Stimulated activated memory B cell treated with anti-CD40 and anti-IgM and Interleukin-4, amounts not matched to agents 10 μg/mL and 1 μg/mL and 100 μg/mL, for 72 hours (primary cell): ENCODE measurements around the gene MTA3.

Source experiments
- ATAC-seq: fragments of 150-1000 bp; cut with Tn5 transposase; 2 replicates; pipeline ENCODE4 v1.10.0; 2021
- H3K27ac Mint-ChIP-seq: one replicate; pipeline ENCODE4 v1.8.0; 2022; ENCODE audit warnings: mild to moderate bottlenecking, mixed read lengths
- H3K27me3 Mint-ChIP-seq: one replicate; pipeline ENCODE4 v1.8.0; 2022; ENCODE audit warnings: mixed read lengths
- H3K36me3 Mint-ChIP-seq: one replicate; pipeline ENCODE4 v1.8.0; 2022; ENCODE audit warnings: mixed read lengths
- H3K4me1 Mint-ChIP-seq: one replicate; pipeline ENCODE4 v1.8.0; 2022; ENCODE audit warnings: mixed read lengths
- H3K4me3 Mint-ChIP-seq: one replicate; pipeline ENCODE4 v1.8.0; 2022; ENCODE audit warnings: mild to moderate bottlenecking, moderate library complexity, mixed read lengths
- H3K9me3 Mint-ChIP-seq: one replicate; pipeline ENCODE4 v1.8.0; 2022; ENCODE audit warnings: mixed read lengths

Gene MTA3

DNA sequence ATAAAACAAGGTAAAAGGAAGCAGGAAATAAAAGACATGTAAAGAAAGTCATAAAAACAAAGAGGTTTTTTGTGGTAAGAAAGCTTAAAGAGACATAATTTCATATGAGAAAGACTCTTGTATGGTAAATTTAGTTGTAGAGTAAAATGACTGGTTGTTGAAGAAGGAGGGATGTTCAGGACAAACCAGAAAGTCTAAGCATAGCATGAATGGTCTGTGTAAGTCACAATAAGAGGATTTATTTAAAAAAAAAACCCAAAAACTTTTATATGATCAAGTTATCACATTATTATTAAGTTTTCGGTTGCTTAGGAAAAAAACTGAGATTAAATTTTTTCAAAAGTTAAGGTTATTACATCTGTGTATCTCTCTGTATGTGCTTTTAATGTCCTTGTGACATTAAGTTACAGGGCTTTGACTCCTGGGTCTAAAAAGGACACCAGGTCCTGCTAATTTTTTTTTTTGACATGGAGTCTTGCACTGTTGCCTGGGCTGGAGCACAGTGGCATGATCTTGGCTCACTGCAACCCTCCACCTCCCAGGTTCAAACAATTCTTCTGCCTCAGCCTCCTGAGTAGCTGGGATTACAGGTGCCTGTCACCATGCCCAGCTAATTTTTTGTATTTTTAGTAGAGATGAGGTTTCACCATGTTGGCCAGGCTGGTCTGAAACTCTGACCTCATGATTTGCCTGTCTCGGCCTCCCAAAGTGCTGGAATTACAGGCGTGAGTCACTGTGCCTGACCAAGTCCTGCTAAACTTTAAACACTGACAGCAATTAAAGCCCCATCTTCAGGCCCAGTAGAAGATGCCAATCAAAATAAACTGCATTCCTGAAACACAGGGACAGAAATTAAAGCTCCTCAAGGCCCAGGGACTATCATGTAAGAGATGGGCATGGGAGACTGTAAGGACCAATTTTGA is 209.7 kb downstream of the MTA3 start:
- H3K27ac Mint-ChIP-seq, result no peak overlapping the region
- no peaks in the 10 kb centered on the region for H3K27me3 Mint-ChIP-seq
- no peak overlapping the region for H3K4me3 Mint-ChIP-seq
- H3K4me1 Mint-ChIP-seq, result peaks cover 19% of the 10 kb centered on the region
- H3K9me3 Mint-ChIP-seq, result peaks cover 6% of the 10 kb centered on the region
- ATAC-seq, result no peak
- peaks cover 49% of the 10 kb centered on the region for H3K36me3 Mint-ChIP-seq

DNA sequence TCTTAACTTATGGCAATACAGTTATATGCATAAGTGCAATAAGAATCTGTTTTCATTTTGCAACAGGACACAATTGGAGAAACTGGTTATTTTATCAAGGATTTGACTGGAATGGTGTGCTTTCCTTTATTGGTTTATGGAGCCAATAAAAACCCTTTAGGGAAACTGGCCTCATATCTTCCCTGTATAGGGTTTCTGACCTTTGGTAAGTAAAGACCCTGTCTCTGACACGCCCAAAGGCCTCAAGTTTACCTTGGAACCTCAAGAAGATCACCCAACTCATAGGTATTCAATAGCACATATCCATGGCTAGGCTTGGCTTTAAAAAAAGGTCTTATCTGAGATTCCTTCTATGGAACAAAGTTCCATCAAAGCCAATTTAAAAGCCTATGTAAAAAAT is 212.7 kb downstream of the MTA3 start:
- no peak for ATAC-seq
- Mint-ChIP-seq H3K4me3 (no peak overlapping the region), H3K27me3 (no peaks in the 10 kb centered on the region)

DNA sequence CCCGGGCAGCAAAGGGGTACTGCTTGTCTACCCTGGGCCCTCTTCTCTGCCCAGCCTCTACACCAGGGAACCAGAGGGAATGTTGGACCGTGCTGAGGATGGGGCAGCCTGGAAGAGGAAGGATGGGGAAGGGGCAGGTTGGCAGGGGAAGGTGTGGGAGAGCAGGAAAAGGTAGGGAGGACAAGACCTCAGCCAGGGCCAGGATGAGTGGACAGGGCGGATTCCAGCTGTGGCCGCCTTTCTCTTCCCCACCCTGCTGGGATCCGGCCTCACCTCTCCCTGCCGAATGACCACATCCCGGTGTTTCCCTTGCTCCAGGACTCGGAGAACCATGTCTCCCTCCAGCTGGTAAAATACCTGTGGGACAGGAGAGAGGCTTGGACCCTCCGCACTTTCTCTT is 215.1 kb downstream of the MTA3 start:
- H3K4me1 Mint-ChIP-seq, result peaks cover 9% of the 10 kb centered on the region
- no peak for ATAC-seq
- H3K9me3 Mint-ChIP-seq, result peaks cover 3% of the 10 kb centered on the region
- no peaks in the 10 kb centered on the region for H3K27me3 Mint-ChIP-seq
- H3K27ac Mint-ChIP-seq, result no peak overlapping the region
- H3K36me3 Mint-ChIP-seq, result peaks cover 53% of the 10 kb centered on the region
- no peak overlapping the region for H3K4me3 Mint-ChIP-seq

More for the DNA sequence above, 212.7 kb downstream of the MTA3 start:
- Mint-ChIP-seq H3K9me3 (peaks cover 6% of the 10 kb centered on the region), H3K27ac (no peak overlapping the region), H3K4me1 (peaks cover 6% of the 10 kb centered on the region), H3K36me3 (peaks cover 46% of the 10 kb centered on the region)

DNA sequence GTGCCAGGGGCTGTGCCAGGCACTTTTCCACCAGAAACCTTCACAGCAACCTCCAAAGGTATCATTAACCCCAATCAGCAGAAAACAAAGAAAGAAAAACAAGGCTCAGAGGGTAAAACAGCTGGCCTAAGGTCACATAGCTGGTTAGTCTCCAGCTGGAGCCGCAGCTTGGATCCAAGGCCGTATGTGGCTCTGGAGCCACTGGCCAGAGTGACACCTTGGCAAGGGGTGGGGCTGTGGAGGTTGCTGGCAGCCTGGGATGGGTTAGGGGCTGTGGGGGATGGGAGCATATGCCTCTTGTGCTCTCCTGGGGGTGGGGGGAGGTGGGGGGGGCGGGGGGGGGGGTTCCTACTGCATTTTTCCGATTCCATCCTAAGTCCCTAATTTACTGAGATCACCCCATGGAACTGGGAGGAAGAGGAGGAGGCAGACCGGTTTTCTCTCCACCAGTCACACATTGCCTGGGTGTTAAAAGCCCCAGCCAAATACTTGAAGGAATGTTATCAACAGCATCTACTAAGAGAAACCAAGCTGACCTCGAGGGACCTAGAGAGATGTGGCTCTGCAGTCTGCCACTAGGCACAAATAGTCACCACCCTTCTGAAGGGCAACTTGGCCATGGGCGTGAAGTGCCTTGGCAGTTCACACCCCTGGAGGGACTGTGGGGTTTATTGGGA is 215.9 kb downstream of the MTA3 start:
- no peak for ATAC-seq
- Mint-ChIP-seq H3K36me3 (peaks cover 56% of the 10 kb centered on the region), H3K27ac (no peak overlapping the region), H3K4me1 (peaks cover 11% of the 10 kb centered on the region), H3K4me3 (no peak overlapping the region), H3K27me3 (no peaks in the 10 kb centered on the region), H3K9me3 (peaks cover 3% of the 10 kb centered on the region)

DNA sequence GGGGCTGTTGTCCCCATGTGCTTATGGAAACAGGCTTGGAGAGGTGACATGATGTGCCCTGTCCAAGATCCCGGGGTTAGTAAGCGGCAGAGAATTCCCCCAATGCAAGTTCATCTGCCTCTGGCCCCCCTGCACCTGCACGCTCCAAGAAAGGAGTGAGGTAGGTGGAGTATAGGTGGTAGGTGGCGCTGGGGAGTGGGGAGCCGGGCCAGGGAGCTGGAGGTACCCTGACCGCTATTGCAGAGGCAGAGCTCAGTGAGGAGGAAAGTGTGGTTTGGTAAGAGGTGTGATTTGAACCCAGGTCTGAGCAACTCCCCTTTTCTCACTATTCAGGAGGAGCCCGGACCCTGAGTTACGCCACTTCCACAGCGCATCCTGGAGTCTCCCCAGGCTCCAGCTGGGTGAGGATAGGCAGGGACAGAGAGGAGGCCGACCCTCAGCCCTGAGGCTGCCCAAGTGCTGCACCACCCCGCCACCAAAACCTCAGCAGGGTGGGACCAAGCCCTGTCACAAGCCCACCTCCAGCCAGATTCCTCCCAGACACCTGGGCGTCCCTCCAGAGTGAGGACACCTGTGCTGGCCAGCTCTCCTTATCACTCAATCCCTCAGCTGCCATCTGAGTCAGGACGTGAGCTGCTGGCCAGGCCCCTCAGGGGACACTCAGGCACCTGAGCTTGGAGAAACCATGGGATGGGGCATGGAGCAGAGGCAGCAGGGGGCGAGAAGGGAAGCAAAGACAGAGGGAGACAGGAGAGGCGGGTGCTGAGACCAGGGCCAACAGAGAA is 218.3 kb downstream of the MTA3 start:
- peaks cover 27% of the 10 kb centered on the region for H3K4me1 Mint-ChIP-seq
- H3K36me3 Mint-ChIP-seq, result peaks cover 43% of the 10 kb centered on the region
- no peak for ATAC-seq
- peaks cover 3% of the 10 kb centered on the region for H3K9me3 Mint-ChIP-seq
- no peak overlapping the region for H3K27ac Mint-ChIP-seq
- no peaks in the 10 kb centered on the region for H3K27me3 Mint-ChIP-seq
- H3K4me3 Mint-ChIP-seq, result no peak overlapping the region

DNA sequence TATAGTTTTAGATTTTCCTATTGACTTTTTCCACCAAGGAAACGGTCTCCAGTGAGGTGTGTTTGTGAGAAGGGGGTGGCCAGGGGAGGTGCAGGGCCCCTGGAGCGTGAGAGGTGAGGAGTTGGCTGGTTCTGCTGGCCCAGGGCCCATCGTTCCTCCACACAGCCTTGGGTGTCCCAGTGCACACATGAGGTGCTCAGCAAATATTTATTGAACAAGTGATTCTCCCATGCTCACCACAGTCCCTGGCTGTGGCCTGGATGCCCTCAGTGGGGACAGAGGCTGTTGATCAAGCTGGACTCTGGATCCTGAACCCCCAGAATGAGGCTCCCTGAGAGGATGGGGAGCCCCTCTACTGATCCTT is 219.0 kb downstream of the MTA3 start:
- Mint-ChIP-seq H3K27ac (no peak overlapping the region), H3K36me3 (peaks cover 37% of the 10 kb centered on the region), H3K4me1 (peaks cover 31% of the 10 kb centered on the region), H3K4me3 (no peak overlapping the region), H3K9me3 (no peaks in the 10 kb centered on the region), H3K27me3 (no peaks in the 10 kb centered on the region)
- ATAC-seq, result no peak

DNA sequence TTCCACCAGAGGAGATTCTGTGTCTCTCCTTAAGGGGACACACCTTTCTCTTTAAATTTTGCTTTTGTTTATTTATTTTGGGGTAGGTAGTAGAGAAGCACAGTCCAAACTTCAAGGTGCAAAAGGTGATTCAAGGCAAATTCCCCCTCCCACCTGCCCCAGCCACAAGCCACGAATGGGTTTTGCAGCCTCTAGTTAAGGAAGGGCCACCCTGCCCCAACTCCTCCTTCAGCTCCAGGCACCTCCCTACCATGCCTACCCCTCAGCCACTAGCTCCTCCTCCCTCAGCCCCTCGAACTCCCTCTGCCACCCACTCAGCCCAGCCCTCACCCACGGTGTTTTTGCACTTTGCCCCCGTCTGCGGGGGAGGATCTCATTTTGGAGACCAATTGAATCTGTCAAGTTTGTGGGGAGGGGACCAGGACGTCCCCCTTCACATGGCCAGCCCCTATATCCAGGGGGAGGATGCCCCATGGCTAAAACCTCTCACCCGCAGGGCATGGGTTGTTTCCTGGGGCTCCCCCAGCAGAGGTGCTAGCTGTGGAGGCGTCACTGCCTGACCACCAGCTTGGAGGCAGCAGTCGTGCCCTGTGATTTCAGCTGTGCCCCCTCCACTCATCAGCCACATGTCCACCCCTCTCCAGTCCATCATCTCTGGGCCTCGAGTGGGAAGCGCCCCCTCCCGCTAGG is 219.5 kb downstream of the MTA3 start:
- Mint-ChIP-seq H3K4me1 (peaks cover 31% of the 10 kb centered on the region), H3K27me3 (no peaks in the 10 kb centered on the region), H3K36me3 (peaks cover 32% of the 10 kb centered on the region), H3K4me3 (no peak overlapping the region), H3K9me3 (no peaks in the 10 kb centered on the region), H3K27ac (no peak overlapping the region)
- no peak for ATAC-seq

DNA sequence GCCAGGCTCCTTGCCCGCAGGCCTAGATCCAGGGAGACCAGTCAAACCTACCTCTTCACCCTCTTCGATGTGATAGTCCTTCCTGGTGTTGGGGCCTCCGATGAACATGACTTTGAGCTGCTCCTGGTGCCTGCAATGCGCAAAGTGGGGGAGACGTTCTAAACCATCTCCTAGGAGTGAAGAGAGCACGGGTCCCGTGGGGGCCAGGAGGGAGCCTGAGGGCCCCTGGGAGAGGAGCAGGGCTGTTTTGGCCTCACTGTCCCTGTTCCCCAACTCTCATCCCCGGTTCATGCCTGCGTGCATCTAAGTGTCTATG is 220.0 kb downstream of the MTA3 start:
- no peak overlapping the region for H3K27ac Mint-ChIP-seq
- peaks cover 27% of the 10 kb centered on the region for H3K36me3 Mint-ChIP-seq
- H3K9me3 Mint-ChIP-seq, result no peaks in the 10 kb centered on the region
- no peak overlapping the region for H3K4me3 Mint-ChIP-seq
- no peaks in the 10 kb centered on the region for H3K27me3 Mint-ChIP-seq
- H3K4me1 Mint-ChIP-seq, result peaks cover 36% of the 10 kb centered on the region
- no peak for ATAC-seq

DNA sequence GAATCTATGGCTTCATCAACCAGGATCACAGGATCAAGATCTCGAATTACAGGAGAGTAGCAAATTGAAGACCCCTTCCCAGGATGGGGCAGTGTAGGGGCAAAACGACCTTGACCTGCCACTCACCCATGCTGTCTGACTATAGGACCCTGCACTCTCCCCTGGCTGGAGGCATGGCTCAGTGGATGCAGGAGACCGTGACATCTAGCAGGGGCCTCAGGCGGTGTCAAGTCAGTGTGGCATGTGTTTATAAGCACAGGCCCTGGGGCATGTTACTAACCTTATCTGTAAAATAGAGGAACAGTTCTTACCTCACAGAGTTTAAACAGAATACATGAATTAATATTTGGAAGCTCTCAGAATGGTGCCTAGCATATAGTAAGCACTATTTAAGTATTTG is 220.4 kb downstream of the MTA3 start:
- Mint-ChIP-seq H3K4me1 (peaks cover 40% of the 10 kb centered on the region), H3K27me3 (no peaks in the 10 kb centered on the region), H3K9me3 (no peaks in the 10 kb centered on the region), H3K27ac (no peak overlapping the region), H3K4me3 (no peak overlapping the region), H3K36me3 (peaks cover 29% of the 10 kb centered on the region)
- no peak for ATAC-seq

DNA sequence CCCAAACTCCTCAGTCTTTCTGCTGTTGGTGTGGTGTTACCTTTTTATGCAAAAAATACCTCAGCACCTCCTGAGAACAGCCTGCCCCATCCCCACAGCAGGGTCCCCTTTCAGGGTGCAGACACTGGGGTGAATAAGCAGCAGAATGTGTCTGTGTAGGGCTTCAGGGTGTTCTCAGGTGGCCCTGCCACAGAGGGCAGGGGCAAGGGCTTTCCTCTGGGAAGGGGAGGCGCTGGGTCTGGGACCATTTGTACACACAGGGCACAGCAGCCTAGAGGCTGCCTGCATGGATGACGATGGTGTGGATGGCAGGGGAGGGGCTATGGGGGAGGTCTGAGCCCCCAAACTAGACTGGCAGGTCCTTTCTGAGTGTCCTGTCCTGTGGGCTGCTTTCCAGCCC is 221.3 kb downstream of the MTA3 start:
- Mint-ChIP-seq H3K4me3 (no peak overlapping the region), H3K36me3 (peaks cover 35% of the 10 kb centered on the region), H3K4me1 (peaks cover 49% of the 10 kb centered on the region), H3K27me3 (no peaks in the 10 kb centered on the region), H3K27ac (peak overlapping the region; percentile 94), H3K9me3 (no peaks in the 10 kb centered on the region)
- no peak for ATAC-seq

DNA sequence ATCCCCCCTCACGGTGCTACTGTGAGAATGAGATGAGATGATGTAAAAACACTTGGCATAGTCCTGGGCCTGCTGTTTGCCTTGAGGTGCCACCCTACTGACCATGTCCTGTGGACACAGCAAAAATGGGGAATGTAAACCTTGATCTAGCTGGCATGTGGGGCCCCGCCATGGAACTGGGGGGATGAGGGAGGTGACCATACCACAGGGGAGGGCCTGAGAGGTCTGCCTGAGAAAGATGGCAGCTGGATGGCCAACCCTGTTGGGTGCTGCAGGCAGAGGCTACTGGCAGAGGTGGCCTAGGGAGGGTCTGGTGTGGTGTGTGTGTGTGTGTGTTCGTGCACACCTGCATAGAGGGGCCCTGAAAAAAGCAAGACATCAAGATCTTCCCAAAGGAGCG is 223.2 kb downstream of the MTA3 start:
- no peak for ATAC-seq
- H3K4me1 Mint-ChIP-seq, result peaks cover 67% of the 10 kb centered on the region
- peak overlapping the region; percentile 94 for H3K27ac Mint-ChIP-seq
- no peaks in the 10 kb centered on the region for H3K27me3 Mint-ChIP-seq
- no peaks in the 10 kb centered on the region for H3K9me3 Mint-ChIP-seq
- H3K4me3 Mint-ChIP-seq, result peak overlapping the region; percentile 85
- H3K36me3 Mint-ChIP-seq, result peaks cover 34% of the 10 kb centered on the region

DNA sequence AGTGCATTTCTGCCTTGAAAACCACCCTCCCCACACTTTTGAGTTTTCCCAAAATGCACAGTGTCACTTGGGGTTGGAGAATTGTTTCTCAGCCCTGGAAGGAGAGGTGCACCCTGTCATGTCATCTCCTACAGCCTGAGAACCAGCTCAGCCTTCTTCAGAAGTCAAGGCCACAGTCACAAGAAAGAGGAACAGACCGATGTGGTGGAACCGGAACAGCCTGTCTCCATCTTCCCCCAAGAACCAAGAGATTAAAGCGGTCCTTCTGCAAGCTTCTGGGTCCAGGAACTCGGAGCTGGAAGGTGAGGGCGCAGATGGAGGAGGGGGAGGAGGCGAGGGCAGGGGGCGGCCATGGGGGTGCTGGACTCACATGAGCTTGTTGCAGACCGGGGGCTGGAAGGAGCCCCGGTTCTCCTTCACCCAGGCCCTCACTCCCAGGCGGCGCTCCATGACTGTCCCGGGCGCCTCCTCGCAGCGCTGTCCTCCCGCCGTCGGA is 223.7 kb downstream of the MTA3 start:
- Mint-ChIP-seq H3K9me3 (no peaks in the 10 kb centered on the region), H3K4me1 (peaks cover 71% of the 10 kb centered on the region), H3K27me3 (no peaks in the 10 kb centered on the region), H3K36me3 (peaks cover 29% of the 10 kb centered on the region), H3K4me3 (peak overlapping the region; percentile 85), H3K27ac (peak overlapping the region; percentile 94)
- peak; percentile 69 for ATAC-seq

DNA sequence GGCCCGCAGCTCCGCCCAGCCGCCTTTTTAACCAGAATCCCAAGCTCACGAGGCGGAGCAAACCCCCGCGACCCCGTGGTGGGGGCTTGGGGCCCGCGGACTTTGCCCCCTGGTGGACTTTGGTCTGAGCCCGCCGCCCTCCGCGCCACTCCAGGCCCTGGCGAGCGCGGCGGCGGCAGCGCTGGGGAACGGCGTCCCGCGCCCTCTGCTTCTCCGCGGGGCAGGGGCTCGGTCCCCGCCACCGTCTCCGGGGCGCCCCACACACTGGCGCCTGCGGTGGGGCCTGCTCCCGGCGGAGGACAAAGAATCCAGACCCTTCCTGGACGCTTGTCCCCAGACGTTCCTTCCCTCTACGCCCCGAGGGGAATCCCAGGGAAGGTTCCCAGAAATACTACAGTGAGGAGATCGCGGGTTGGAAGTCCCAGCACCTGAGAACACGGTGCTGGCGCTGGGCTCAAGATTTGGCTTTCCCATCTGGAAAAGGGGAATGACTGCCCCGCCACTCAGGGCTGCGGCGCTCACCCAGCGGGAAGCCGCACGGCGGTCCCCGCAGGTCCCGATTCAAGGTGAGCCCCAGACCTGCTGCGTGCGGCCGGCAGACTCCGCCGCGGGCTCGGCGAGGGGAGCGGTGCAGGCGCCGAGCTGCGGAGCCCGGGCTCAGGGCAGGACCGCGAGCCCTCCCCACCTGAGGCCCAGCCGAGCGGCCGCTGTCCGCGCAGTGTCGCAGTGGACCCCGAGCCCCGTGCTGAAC is 224.3 kb downstream of the MTA3 start, which contains the start of gene HAAO:
Gene HAAO, minus strand, starts transcription at position 1 of the 751 bp plus-strand sequence. CDS start 47 bp downstream, outside the sequence.
- peak; percentile 71 for ATAC-seq
- Mint-ChIP-seq H3K27me3 (no peaks in the 10 kb centered on the region), H3K27ac (peak within 1 kb of the TSS; percentile 94)

More for the DNA sequence above, 224.3 kb downstream of the MTA3 start, which contains the start of gene HAAO:
- Mint-ChIP-seq H3K36me3 (peaks cover 27% of the 10 kb centered on the region), H3K4me3 (peak within 1 kb of the TSS; percentile 85), H3K9me3 (no peaks in the 10 kb centered on the region), H3K4me1 (peaks cover 70% of the 10 kb centered on the region)
